SH-SY5Y (cell line): ENCODE results near the gene OTOGL.

Source experiments
- GATA2 ChIP-seq: IDR thresholded peaks from 2 replicates; pipeline ENCODE4 v1.6.1; 2011; ENCODE audit warnings: mild to moderate bottlenecking, low read depth, low read length
- GATA3 ChIP-seq: IDR thresholded peaks from 2 replicates; pipeline ENCODE4 v1.6.1; 2011; ENCODE audit warnings: low read depth, mild to moderate bottlenecking, low read length, moderate library complexity

GRCh38 chr12:80068173-80068572, 31.2 kb upstream of the OTOGL start:
- TF ChIP-seq GATA3 (no peak), GATA2 (no peak)
